K562 (cell line): ENCODE data around the gene WDR31. TPM values are rescaled to one million over a fixed set of nuclear protein-coding genes. Genes with fewer than 3 reads are reported as not detected.

Experiments
- CREM ChIP-seq: IDR thresholded peaks from 2 replicates; pipeline ENCODE4 v1.6.1; 2014; ENCODE audit warnings: antibody characterized with exemption, low read depth
- ETV5 ChIP-seq: sonication (generic); formaldehyde crosslinking; IDR thresholded peaks from 2 replicates; pipeline ENCODE4 v1.4.0; 2020; ENCODE audit warnings: low read depth, mild to moderate bottlenecking, missing genetic modification reagents
- KLF13 ChIP-seq: fragments of 450-650 bp; IDR thresholded peaks from 2 replicates; pipeline ENCODE4 v1.6.1; 2016; ENCODE audit warnings: missing genetic modification characterization, low read depth, mild to moderate bottlenecking, missing compliant biosample characterization, moderate library complexity, borderline replicate concordance
- PML ChIP-seq: IDR thresholded peaks from 2 replicates; pipeline ENCODE4 v1.6.1; 2012; ENCODE audit warnings: low read length, inconsistent platforms
- RB1 ChIP-seq: fragments of 450-650 bp; IDR thresholded peaks from 2 replicates; pipeline ENCODE4 v1.6.1; 2017; ENCODE audit warnings: low read depth, mild to moderate bottlenecking
- REST ChIP-seq, 2 experiments: fragments of 450-650 bp; formaldehyde crosslinking in 1 of 2; IDR thresholded peaks; 2 replicates each; pipeline versions ENCODE4 v1.4.0 to v1.6.1; 2014 to 2020; ENCODE audit warnings: mild to moderate bottlenecking in 2 of 2, borderline replicate concordance in 1 of 2, low read depth in 1 of 2
- TFE3 ChIP-seq: fragments of 450-650 bp; formaldehyde crosslinking; IDR thresholded peaks from 2 replicates; pipeline ENCODE4 v1.4.0; 2020; ENCODE audit warnings: mild to moderate bottlenecking, mixed read lengths
- ZNF449 ChIP-seq: fragments of 250-450 bp; sonication (Bioruptor Pico); IDR thresholded peaks from 2 replicates; pipeline ENCODE4 v1.8.0; 2022; ENCODE audit warnings: moderate library complexity, mild to moderate bottlenecking, inconsistent platforms
- ZNF655 ChIP-seq: fragments of 250-450 bp; sonication (Bioruptor Pico); IDR thresholded peaks from 2 replicates; pipeline ENCODE4 v1.5.0; 2021
- polyA plus RNA-seq, 8 experiments: library from polyadenylated mRNA; depleted of rRNA in 4 of 8; stranded (reverse) in 5 of 8; unstranded in 3 of 8; fragments of >200 nt; fragmentation: Nextera tagmentation in 2 of 8; fragmentation: Illumina TruSeq in 1 of 8; extraction: Ambion mirVana in 2 of 8; extraction: Trizol in 1 of 8; gene quantifications; 2 replicates each; pipeline versions ENCODE4 v1.2.1 to v1.2.3, GENCODE V29; 2011 to 2014; ENCODE audit warnings: inconsistent platforms in 1 of 8, missing spikeins in 1 of 8
- total RNA-seq, 7 experiments: library from RNA; depleted of rRNA in 6 of 7; stranded (reverse); fragments of >200 nt in 6 of 7; fragmentation: Illumina TruSeq in 2 of 7; extraction: Trizol in 2 of 7; gene quantifications; 2 replicates each; pipeline versions ENCODE4 v1.2.1 to v1.2.3, GENCODE V29; 2011 to 2021; ENCODE audit warnings: low replicate concordance in 1 of 7
- TF ChIP-seq, protein P1 (sequence below): fragments of 250-450 bp; sonication (Bioruptor Pico); IDR thresholded peaks from 2 replicates; pipeline ENCODE4 v1.4.0; 2020; ENCODE audit warnings: mild to moderate bottlenecking, moderate library complexity, borderline replicate concordance

WDR31 gene
- total and polyA plus RNA-seq, 9 of the 15 experiments (the other 6 are each of a cell fraction or from before 2014, with no cell fraction given) = 0.35 to 1.8 (median 0.95) TPM

DNA sequence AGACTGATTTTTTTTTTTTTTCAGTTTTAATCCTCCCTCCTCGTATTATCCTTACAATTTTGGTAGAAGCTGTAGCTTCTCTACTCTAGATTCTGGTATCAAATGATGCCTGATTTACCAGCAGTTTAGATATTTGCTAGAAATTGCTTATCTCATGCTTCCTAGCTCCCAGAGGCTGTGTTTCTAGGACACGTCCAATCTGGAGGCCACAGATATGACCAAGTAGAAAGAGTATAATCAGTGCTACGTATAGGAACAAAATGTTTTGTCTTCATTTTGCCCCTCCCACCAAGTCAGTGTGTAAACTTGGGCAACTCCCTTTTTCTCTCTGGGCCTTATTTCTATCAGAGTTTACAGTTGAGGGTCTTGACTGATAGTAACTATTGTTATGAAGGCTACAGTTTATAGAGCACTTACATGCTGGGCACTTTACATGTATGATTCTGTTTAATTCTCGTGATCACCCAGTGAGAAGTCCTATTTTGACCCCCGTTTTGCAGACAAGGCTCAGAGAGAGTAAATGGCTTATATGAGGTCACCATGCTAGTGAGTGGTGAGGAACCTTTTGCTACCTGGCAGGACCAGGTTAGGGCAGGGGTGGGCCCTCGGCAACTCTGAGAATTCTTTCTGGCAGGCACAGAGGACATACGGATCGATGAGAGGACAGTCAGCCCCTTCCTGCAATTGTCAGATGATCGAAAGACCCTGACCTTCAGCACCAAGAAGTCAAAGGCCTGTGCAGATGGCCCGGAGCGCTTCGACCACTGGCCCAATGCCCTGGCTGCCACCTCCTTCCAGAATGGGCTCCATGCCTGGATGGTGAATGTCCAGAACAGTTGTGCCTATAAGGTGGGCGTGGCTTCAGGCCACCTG, 29.1 kb upstream of the WDR31 start (continued):
- TF ChIP-seq REST (IDR thresholded peaks at IDR 0.05; ENCODE audit: borderline replicate concordance) = no peak; the same call in 1 of the 2 replicates
- no peak for TF ChIP-seq REST (CRISPR knock-in tag; IDR thresholded peaks at IDR 0.05; ENCODE audit: low read depth)
- no peak for TF ChIP-seq KLF13 (tag)
- TF ChIP-seq TFE3 = no peak
- TF ChIP-seq ZNF449 = no peak
- peak; percentile 32; the same call in 1 of the 2 replicates for TF ChIP-seq RB1
- TF ChIP-seq, protein P1, sequence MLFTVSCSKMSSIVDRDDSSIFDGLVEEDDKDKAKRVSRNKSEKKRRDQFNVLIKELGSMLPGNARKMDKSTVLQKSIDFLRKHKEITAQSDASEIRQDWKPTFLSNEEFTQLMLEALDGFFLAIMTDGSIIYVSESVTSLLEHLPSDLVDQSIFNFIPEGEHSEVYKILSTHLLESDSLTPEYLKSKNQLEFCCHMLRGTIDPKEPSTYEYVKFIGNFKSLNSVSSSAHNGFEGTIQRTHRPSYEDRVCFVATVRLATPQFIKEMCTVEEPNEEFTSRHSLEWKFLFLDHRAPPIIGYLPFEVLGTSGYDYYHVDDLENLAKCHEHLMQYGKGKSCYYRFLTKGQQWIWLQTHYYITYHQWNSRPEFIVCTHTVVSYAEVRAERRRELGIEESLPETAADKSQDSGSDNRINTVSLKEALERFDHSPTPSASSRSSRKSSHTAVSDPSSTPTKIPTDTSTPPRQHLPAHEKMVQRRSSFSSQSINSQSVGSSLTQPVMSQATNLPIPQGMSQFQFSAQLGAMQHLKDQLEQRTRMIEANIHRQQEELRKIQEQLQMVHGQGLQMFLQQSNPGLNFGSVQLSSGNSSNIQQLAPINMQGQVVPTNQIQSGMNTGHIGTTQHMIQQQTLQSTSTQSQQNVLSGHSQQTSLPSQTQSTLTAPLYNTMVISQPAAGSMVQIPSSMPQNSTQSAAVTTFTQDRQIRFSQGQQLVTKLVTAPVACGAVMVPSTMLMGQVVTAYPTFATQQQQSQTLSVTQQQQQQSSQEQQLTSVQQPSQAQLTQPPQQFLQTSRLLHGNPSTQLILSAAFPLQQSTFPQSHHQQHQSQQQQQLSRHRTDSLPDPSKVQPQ = no peak
- no peak for TF ChIP-seq ETV5 (CRISPR knock-in tag)
- TF ChIP-seq CREM = peak; percentile 82
- peak; percentile 95 for TF ChIP-seq PML
- TF ChIP-seq ZNF655 (CRISPR knock-in tag) = no peak
